ENCODE results near the gene RBBP6.
"Not testable (repeated sequence)": the region's sequence is repeated elsewhere in the genome, so short reads cannot be mapped to it uniquely, and the experiment has no call there.

Gene RBBP6

DNA sequence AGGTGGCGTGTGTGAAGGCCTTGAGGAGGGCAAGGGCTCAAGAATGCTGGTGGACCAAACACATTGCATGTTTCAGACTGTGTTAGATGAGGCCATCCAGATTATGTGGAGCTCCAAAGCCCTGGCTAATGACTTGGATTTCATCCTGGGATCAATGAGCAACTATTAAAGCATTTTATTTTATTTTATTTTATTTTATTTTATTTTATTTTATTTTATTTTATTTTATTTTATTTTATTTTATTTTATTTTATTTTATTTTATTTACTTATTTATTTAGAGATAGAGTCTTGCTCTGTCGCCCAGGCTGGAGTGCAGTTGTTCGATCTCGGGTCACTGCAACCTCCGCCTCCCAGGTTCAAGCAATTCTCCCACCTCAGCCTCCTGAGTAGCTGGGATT is 73.9 kb downstream of the RBBP6 start:
- not testable (repeated sequence) for H3K4me3 Mint-ChIP-seq; H3K36me3 Mint-ChIP-seq (ENCODE audit: low read depth); H3K27ac Mint-ChIP-seq; H3K4me1 Mint-ChIP-seq (ENCODE audit: low read depth); H3K9me3 Mint-ChIP-seq
- H3K27me3 Mint-ChIP-seq (ENCODE audit: low read depth), result peaks cover 41% of the 10 kb centered on the region

- no peak overlapping the region for H3K4me3 Mint-ChIP-seq
- peaks cover 9% of the 10 kb centered on the region for H3K27me3 Mint-ChIP-seq (ENCODE audit: low read depth)
- H3K36me3 Mint-ChIP-seq (ENCODE audit: low read depth), result no peaks in the 10 kb centered on the region
- no peaks in the 10 kb centered on the region for H3K9me3 Mint-ChIP-seq
- no peaks in the 10 kb centered on the region for H3K4me1 Mint-ChIP-seq (ENCODE audit: low read depth)
- no peak overlapping the region for H3K27ac Mint-ChIP-seq
Observed at GRCh38 chr16:24617502-24617901, 78.1 kb downstream of the RBBP6 start.

All from T-helper 1 cell treated with Interleukin-12 subunit alpha and Interleukin-12 subunit beta and Interleukin-4 antibody, amounts not matched to agents 30 μg/mL and 1 μg/mL, for 36 hours (primary cell).